Osteoblast (primary cell): ENCODE results near the gene RB1. TPM values are rescaled to one million over a fixed set of nuclear protein-coding genes. Genes with fewer than 3 reads are reported as not detected.

Source experiments
- DNase-seq: peaks from one replicate; pipeline ENCODE4 v3.0.0; 2011; ENCODE audit warnings: low spot score, mixed read lengths; ENCODE audit not compliant: insufficient read length; ENCODE audit errors: missing footprints
- H2AFZ ChIP-seq: 2 replicates; pipeline ENCODE4 v1.6.0; 2011; ENCODE audit warnings: mild to moderate bottlenecking, low read length
- H3K27ac ChIP-seq: 2 replicates; pipeline ENCODE4 v1.5.1; 2011; ENCODE audit warnings: mild to moderate bottlenecking, low read depth, low read length, moderate library complexity
- H3K27me3 ChIP-seq: 2 replicates; pipeline ENCODE4 v1.6.0; 2012; ENCODE audit warnings: mild to moderate bottlenecking, control low read depth, inconsistent platforms, low read length, moderate library complexity; ENCODE audit not compliant: insufficient read depth
- H3K36me3 ChIP-seq: 2 replicates; pipeline ENCODE4 v1.5.1; 2011; ENCODE audit warnings: mild to moderate bottlenecking, low read length, control low read depth, moderate library complexity; ENCODE audit not compliant: insufficient read depth
- H3K4me1 ChIP-seq: 2 replicates; pipeline ENCODE4 v1.5.1; 2011; ENCODE audit warnings: mild to moderate bottlenecking, low read length, control low read depth, moderate library complexity; ENCODE audit not compliant: insufficient read depth
- H3K4me2 ChIP-seq: 2 replicates; pipeline ENCODE4 v1.6.0; 2011; ENCODE audit warnings: mild to moderate bottlenecking, low read length; ENCODE audit not compliant: insufficient read depth
- H3K4me3 ChIP-seq: fragments of 200-600 bp; sonication (generic); 3 replicates; pipeline ENCODE4 v1.5.1; 2012; ENCODE audit warnings: mild to moderate bottlenecking, low read length, inconsistent platforms; ENCODE audit not compliant: insufficient read depth
- H3K79me2 ChIP-seq: 2 replicates; pipeline ENCODE4 v1.6.0; 2012; ENCODE audit warnings: mild to moderate bottlenecking, low read length, control low read depth, inconsistent platforms; ENCODE audit not compliant: insufficient read depth
- H3K9me3 ChIP-seq: 2 replicates; pipeline ENCODE4 v1.5.1; 2011; ENCODE audit warnings: low read depth, low read length, control low read depth
- H4K20me1 ChIP-seq: 2 replicates; pipeline ENCODE4 v1.6.0; 2012; ENCODE audit warnings: mild to moderate bottlenecking, low read length, control low read depth; ENCODE audit not compliant: insufficient read depth
- total RNA-seq: library from RNA; depleted of rRNA; stranded (reverse); fragments of >200 nt; gene quantifications from 2 replicates; pipeline ENCODE4 v1.2.3, GENCODE V29; 2012
- TF ChIP-seq, protein P1 (sequence below): IDR thresholded peaks from 2 replicates; pipeline ENCODE4 v1.5.1; 2011; ENCODE audit warnings: mild to moderate bottlenecking, low read depth, low read length, moderate library complexity; ENCODE audit errors: extremely low read depth

The RB1 gene
- total RNA-seq, 1 donor, result 33.3 TPM

DNA sequence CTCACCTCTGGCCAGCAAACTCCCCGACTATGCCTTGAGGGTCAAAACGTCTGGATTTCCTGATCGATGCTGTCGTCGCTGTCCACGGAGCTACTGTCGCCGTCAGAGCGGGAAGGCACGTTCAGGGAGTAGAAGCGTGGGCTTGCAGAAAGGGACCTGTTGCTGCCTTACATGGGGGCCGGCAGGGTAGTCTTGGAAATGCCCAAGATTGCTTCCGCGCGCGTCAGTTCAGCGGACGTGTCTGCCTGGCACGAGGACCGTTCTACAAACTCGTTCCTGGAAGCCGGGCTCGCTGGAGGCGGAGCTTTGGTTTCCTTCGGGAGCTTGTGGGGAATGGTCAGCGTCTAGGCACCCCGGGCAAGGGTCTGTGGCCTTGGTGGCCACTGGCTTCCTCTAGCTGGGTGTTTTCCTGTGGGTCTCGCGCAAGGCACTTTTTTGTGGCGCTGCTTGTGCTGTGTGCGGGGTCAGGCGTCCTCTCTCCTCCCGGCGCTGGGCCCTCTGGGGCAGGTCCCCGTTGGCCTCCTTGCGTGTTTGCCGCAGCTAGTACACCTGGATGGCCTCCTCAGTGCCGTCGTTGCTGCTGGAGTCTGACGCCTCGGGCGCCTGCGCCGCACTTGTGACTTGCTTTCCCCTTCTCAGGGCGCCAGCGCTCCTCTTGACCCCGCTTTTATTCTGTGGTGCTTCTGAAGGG lies 15.4 kb downstream of the RB1 start:
- Histone ChIP-seq H3K4me2 (no peak overlapping the region), H3K27me3 (no peaks in the 10 kb centered on the region), H3K36me3 (peaks cover 12% of the 10 kb centered on the region), H3K9me3 (no peaks in the 10 kb centered on the region), H3K4me3 (no peak overlapping the region), H2AFZ (no peak overlapping the region), H3K4me1 (no peaks in the 10 kb centered on the region), H3K79me2 (peaks cover 72% of the 10 kb centered on the region), H3K27ac (no peak overlapping the region), H4K20me1 (peaks cover 3% of the 10 kb centered on the region)
- TF ChIP-seq, protein P1, sequence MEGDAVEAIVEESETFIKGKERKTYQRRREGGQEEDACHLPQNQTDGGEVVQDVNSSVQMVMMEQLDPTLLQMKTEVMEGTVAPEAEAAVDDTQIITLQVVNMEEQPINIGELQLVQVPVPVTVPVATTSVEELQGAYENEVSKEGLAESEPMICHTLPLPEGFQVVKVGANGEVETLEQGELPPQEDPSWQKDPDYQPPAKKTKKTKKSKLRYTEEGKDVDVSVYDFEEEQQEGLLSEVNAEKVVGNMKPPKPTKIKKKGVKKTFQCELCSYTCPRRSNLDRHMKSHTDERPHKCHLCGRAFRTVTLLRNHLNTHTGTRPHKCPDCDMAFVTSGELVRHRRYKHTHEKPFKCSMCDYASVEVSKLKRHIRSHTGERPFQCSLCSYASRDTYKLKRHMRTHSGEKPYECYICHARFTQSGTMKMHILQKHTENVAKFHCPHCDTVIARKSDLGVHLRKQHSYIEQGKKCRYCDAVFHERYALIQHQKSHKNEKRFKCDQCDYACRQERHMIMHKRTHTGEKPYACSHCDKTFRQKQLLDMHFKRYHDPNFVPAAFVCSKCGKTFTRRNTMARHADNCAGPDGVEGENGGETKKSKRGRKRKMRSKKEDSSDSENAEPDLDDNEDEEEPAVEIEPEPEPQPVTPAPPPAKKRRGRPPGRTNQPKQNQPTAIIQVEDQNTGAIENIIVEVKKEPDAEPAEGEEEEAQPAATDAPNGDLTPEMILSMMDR, result no peak
- DNase-seq, result peak; percentile 66

GRCh38 chr13:48319531-48320398 lies 16.2 kb downstream of the RB1 start:
- H3K36me3 ChIP-seq, result peaks cover 12% of the 10 kb centered on the region
- TF ChIP-seq, protein P1, result no peak
- no peaks in the 10 kb centered on the region for H3K9me3 ChIP-seq
- no peaks in the 10 kb centered on the region for H3K27me3 ChIP-seq
- no peak overlapping the region for H3K4me3 ChIP-seq
- H2AFZ ChIP-seq, result no peak overlapping the region
- H3K79me2 ChIP-seq, result peaks cover 75% of the 10 kb centered on the region
- H3K4me2 ChIP-seq, result no peak overlapping the region
- H3K27ac ChIP-seq, result no peak overlapping the region
- peaks cover 3% of the 10 kb centered on the region for H4K20me1 ChIP-seq
- no peaks in the 10 kb centered on the region for H3K4me1 ChIP-seq
- DNase-seq, result no peak

- Histone ChIP-seq H3K4me1 (no peaks in the 10 kb centered on the region), H3K27me3 (no peaks in the 10 kb centered on the region), H3K4me2 (no peak overlapping the region), H3K4me3 (no peak overlapping the region), H3K36me3 (peaks cover 12% of the 10 kb centered on the region), H2AFZ (no peak overlapping the region), H4K20me1 (peaks cover 3% of the 10 kb centered on the region), H3K9me3 (no peaks in the 10 kb centered on the region), H3K27ac (no peak overlapping the region), H3K79me2 (peaks cover 76% of the 10 kb centered on the region)
- TF ChIP-seq, protein P1, result no peak
- DNase-seq, result peak; percentile 35
These were observed 16.8 kb downstream of the RB1 start for GRCh38 chr13:48320399-48320790.
